RWPE1 (cell line): ENCODE data around the gene GALK1.

Experiments
- CTCF ChIA-PET: fragments of 350-600 bp; sonication (Branson Sonifier 250); formaldehyde crosslinking; extraction: SDS; loops from one replicate; lab custom pipeline; 2021; lab: Yijun Ruan, JAX
- POLR2A ChIA-PET: fragments of 400-600 bp; formaldehyde crosslinking; extraction: SDS; loops from one replicate; lab custom pipeline; 2020; ENCODE audit warnings: antibody characterized with exemption; ENCODE audit not compliant: low non-redundant PET; lab: Yijun Ruan, JAX
- DNase-seq: peaks from one replicate; pipeline ENCODE4 v3.0.0; 2012; ENCODE audit warnings: low spot score
- H3K27ac ChIP-seq: fragments of 450-650 bp; 2 replicates; pipeline ENCODE4 v1.5.1; 2017
- TF ChIP-seq, protein P1 (sequence below): fragments of 450-650 bp; conservative IDR thresholded peaks from 2 replicates; pipeline ENCODE4 v1.5.1; 2017; ENCODE audit warnings: low read depth, mild to moderate bottlenecking

Gene GALK1

DNA sequence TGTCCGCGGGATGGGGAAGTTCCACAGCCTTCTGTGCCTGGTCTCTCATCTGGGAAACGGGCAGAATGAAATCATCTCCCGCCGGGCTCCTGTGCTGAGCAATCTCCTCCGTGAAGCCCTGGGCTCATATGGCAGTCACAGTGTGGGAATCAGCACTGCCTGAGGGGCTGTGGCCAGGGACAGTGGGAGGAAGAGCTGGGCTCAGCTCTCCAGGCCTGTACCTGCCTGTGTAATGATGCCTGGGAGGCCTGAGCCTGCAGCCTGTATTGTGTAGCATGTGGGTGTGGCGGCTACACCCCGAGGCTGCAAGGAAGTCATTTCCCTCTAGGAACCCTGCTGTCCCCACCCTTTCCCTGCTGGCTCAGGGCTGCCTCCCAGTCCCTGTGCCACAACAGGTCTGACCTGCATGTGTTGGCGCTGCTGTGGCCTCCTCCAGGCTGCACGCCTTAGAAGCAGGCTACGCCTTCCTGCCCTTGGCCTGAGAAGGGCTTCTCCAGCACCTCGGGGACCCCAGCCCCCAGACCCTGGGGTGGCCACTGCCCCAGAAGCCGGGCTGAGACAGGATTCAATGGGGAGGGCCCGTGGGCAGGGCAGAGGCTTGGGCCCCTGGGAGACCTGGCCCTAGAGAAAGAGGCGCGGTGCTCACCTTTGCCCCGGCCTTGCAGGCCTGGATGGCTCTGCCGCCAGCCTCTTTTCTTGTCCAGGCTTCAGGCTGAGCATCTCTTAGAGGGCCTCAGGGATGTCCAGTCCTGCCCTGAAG is 41.6 kb downstream of the GALK1 start:
- peak; percentile 36 for DNase-seq
- TF ChIP-seq, protein P1, sequence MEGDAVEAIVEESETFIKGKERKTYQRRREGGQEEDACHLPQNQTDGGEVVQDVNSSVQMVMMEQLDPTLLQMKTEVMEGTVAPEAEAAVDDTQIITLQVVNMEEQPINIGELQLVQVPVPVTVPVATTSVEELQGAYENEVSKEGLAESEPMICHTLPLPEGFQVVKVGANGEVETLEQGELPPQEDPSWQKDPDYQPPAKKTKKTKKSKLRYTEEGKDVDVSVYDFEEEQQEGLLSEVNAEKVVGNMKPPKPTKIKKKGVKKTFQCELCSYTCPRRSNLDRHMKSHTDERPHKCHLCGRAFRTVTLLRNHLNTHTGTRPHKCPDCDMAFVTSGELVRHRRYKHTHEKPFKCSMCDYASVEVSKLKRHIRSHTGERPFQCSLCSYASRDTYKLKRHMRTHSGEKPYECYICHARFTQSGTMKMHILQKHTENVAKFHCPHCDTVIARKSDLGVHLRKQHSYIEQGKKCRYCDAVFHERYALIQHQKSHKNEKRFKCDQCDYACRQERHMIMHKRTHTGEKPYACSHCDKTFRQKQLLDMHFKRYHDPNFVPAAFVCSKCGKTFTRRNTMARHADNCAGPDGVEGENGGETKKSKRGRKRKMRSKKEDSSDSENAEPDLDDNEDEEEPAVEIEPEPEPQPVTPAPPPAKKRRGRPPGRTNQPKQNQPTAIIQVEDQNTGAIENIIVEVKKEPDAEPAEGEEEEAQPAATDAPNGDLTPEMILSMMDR: no peak
- ChIA-PET CTCF (interaction anchor here (0.6 to 0.9 kb wide), 3 partner anchors 25 to 134 kb away, joined by 3 to 4 read pairs (median 4); no protein-coding TSS in a partner anchor), POLR2A (interaction anchor here (0.5 to 4.0 kb wide), 4 partner anchors 16 to 187 kb away, joined by 3 to 39 read pairs (median 6); no protein-coding TSS in a partner anchor)
- H3K27ac ChIP-seq: peak overlapping the region; percentile 98

DNA sequence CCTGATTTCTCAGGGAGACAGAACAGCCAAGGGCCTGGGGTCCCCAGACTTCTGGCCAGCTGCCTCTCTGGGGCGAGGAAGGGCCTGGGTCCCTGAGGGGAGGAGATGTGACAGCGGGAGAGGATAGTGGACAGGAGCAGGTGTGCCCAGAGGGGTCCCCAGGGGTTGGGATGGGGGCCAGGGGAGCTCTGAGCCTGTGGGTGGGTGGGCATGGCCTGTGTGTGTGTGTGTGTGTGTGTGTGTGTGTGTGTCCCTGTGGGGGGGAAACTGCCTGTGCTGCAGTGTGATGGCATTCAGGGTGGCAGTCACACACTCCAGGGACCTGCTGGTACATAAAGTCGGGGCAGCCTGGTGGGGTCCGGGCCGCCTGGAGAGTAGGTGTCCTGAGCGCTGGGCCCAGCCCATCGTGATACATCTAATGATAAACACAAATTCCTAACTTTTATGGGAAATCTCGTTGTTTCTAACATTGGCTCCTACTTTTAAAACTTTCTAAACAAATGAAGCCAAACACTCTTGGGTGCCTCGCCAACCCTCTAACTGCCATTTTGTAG is 42.4 kb downstream of the GALK1 start:
- TF ChIP-seq, protein P1: no peak
- ChIA-PET CTCF (interaction anchor here (0.6 to 1.6 kb wide), 6 partner anchors 25 to 962 kb away, joined by 3 to 8 read pairs (median 4); no protein-coding TSS in a partner anchor), POLR2A (interaction anchor here (0.5 to 4.0 kb wide), 6 partner anchors 16 to 188 kb away, joined by 3 to 39 read pairs (median 6); no protein-coding TSS in a partner anchor)
- DNase-seq: no peak
- peak overlapping the region; percentile 98 for H3K27ac ChIP-seq

DNA sequence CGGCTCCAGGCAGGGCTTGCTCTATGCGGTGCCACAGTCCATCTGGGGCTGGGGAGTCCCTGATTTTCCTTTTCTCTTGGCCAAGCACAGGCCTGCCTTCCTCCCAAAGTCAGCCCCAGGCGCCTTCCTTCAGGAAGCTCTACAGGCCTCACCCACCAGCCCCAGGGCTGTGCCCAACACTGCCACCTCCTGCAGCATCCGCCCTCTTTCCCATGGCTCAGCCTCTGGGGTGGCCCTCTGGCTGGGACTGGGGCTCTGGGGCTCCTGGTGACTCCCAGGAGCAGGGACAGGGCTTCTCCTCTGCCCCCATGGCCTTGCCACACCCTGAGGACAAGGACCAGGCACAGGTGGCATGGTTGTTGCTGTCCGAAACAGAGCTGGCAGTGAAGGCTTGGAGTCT is 42.9 kb downstream of the GALK1 start:
- CTCF ChIA-PET: interaction anchor here (0.5 to 1.6 kb wide), 7 partner anchors 26 to 962 kb away, joined by 3 to 8 read pairs (median 4); no protein-coding TSS in a partner anchor
- DNase-seq: no peak
- H3K27ac ChIP-seq: peak overlapping the region; percentile 98
- TF ChIP-seq, protein P1: no peak
- POLR2A ChIA-PET: interaction anchor here (0.5 to 4.0 kb wide), 4 partner anchors 15 to 93 kb away, joined by 3 to 39 read pairs (median 12); no protein-coding TSS in a partner anchor

DNA sequence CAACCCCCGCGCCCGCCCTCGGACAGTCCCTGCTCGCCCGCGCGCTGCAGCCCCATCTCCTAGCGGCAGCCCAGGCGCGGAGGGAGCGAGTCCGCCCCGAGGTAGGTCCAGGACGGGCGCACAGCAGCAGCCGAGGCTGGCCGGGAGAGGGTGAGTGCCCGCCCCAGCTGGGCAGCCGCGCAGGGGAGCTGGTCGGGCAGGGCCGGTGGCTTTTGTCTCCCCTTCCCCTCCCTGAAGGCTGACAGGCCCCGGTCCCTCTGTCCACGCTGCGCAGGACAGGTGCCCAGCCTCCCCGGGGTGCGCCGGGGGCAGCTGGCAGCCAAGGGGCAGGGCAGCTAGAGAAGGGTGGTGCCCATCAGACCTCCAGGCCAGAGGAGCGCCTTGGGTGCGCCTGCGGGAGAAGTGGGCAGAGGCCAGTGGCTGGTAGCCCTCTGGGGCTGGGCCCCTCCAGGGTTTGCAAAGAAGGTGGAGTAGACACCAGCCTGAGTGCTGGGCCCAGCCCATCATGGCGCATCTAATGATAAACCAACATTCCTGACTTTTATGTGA is 43.5 kb downstream of the GALK1 start:
- peak overlapping the region; percentile 98 for H3K27ac ChIP-seq
- no peak for DNase-seq
- CTCF ChIA-PET: interaction anchor here (0.5 to 1.6 kb wide), 6 partner anchors 27 to 155 kb away, joined by 3 to 9 read pairs (median 6); partner anchors contain the start of gene SMIM5
- TF ChIP-seq, protein P1: no peak
- POLR2A ChIA-PET: interaction anchor here (1.1 to 4.0 kb wide), 6 partner anchors 11 to 40 kb away, joined by 5 to 39 read pairs (median 11); no protein-coding TSS in a partner anchor

DNA sequence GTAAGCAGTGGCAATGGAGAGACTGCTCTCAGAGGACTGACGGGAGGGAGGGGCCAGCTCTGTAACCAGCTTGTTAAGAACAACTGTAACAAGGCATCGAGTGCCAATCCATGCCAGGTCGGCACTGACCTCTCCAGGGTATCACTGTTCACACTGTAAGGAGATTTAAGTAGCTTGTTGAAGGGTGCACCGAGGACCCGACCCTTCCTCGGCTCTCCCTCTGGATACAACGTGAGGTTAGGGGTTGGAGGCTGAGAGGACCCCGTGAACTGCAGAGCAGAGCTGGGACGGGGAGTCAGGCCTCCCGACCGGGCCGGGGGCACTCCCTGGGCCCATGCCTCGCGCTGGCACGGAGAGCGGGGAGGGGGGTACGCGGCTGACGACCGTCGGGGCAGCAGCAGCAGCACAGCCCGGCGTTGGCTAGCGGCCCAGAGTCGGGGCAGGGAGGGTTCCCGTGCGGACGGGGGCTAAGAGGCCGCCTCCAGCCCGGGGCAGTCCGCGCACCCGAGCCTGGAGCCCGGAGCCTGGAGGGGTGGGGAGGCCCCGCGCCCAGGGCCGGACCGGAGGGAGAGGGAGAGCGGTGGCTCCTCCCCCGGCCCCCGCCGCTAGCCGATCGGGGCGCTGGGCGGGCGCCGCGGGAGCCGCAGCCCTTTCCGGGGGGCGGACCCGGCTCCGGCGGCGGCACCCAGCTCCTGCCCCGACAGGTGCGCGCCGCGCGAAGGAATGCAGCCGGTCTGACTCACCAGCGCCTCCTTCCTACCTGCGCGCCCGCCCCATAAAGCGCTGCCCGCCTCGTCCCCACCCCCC is 44.1 kb downstream of the GALK1 start, which contains the start of gene ITGB4:
TSS of gene ITGB4 (plus strand) at position 804 of the 807 bp plus-strand sequence. CDS start 3,245 bp downstream, outside the sequence.
- TF ChIP-seq, protein P1: no peak
- ChIA-PET POLR2A (interaction anchor here (0.6 to 4.0 kb wide), 7 partner anchors 10 to 39 kb away, joined by 5 to 39 read pairs (median 10); no protein-coding TSS in a partner anchor), CTCF (interaction anchor here (0.6 to 1.7 kb wide), 5 partner anchors 27 to 88 kb away, joined by 3 to 9 read pairs (median 6); partner anchors contain the start of gene SMIM5)
- DNase-seq: peak; percentile 92
- peak within 1 kb of the TSS; percentile 98 for H3K27ac ChIP-seq
